GM21515 (cell line): ENCODE results near the gene CDH1.

ENCODE experiments used
- ATAC-seq: cut with Tn5 transposase; IDR thresholded peaks from one replicate; pipeline ENCODE4 v1.9.1; 2021; ENCODE audit not compliant: unreplicated experiment

CDH1 gene

DNA sequence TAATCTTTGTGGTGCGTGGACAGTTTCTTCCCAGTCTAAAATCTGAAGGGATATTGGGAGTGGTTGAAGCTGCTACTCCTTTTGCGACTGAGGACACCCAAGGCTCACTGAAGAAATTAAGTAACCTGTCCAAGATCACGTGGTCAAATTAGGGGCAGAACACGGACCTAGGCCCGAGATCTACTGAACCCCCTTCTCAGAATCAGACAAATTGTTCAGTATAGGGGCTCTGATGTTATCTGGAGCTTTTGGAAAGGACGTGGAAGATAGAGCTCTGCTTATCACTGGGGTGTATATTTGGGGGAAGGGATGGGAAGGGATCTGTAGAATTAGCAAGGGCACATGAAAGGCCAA lies 107.1 kb downstream of the CDH1 start:
- ATAC-seq: no peak

DNA sequence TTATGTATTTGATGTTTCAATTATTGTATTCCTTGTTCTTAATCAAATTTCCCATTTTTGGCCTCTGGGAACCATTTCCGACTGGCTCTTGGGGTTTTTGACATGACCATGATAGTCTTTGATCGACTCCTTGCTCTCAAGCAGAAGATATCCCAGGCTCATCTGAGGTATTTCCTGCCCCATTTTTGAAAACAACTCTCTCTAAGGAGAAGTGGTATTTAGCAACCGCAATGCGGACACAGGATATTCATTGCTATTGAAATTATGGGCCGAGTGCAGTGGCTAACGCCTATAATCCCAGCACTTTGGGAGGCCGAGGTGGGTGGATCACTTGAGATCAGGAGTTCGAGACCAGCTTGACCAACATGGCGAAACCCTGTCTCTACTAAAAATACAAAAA lies 111.7 kb downstream of the CDH1 start:
- no peak for ATAC-seq

DNA sequence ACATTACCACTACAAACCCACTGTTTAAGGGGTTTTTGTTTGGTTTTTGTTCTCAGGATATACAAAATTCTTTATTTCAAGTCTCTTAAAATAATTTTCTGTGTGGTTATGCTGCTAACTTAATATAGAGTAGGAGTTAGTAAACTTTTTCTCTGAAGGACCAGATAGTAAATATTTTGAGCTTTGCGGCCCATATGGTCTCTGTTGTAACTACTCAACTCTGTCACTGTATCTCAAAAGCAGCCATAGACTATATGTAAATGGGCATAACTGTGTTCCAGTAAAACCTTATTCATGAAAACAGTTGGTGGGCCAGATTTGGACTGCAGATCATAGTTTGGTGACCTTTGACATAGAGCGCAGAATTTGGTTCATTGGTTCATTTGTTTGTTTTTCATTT lies 113.4 kb downstream of the CDH1 start:
- no peak for ATAC-seq

DNA sequence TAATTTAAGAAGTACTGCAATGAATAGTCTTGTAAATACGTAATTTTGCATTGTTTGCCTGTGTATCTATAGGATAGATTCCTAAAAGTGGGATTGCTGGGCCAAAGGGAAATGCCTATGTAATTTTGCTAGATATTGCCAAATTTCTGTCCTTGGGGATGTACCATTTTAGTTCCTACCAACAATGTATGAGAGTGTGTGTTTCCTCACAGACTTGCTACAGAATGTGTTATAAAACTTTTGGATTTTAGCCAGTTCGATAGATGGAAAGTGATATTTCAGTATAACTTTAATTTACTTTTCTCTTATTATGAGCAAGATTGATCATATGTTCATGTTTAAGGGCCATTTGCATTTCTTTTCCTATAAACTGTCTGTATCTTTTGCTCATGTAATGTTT lies 114.5 kb downstream of the CDH1 start:
- no peak for ATAC-seq

DNA sequence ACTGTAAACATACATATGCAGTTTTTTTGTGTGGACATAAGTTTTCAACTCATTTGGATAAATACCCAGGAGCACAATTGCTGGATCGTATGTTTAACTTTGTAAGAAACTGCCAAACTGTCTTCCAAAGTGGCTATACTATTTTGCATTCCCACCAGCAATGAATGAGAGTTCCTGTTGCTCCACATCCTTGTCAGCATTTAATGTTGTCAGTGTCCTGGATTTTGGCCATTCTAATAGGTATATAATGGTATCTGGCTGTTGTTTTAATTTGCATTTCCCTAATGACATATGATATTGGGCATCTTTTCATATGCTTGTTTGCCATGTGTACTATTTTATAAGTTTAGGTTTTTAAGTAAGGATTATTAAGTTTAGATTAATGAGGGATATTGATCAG lies 120.4 kb downstream of the CDH1 start:
- ATAC-seq: no peak

DNA sequence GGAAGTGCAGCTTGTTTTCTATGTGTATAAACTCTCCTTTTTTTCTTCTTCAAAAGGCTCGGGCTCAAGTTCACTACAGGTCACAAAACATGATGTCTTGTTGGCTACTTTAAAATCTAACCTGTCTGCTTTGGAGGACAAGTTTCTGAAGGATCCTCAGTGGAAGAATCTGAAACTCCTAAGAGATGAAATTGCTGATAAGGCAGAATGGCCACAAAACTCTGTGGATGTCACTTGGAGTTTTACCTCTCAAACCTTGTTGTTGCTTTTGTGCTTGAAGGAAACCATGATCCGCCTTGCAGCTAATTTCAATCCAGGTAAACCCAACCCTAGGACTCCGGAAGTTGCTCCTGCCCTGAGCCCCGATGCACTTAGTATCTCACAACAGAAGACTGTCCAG lies 122.7 kb downstream of the CDH1 start:
- no peak for ATAC-seq

DNA sequence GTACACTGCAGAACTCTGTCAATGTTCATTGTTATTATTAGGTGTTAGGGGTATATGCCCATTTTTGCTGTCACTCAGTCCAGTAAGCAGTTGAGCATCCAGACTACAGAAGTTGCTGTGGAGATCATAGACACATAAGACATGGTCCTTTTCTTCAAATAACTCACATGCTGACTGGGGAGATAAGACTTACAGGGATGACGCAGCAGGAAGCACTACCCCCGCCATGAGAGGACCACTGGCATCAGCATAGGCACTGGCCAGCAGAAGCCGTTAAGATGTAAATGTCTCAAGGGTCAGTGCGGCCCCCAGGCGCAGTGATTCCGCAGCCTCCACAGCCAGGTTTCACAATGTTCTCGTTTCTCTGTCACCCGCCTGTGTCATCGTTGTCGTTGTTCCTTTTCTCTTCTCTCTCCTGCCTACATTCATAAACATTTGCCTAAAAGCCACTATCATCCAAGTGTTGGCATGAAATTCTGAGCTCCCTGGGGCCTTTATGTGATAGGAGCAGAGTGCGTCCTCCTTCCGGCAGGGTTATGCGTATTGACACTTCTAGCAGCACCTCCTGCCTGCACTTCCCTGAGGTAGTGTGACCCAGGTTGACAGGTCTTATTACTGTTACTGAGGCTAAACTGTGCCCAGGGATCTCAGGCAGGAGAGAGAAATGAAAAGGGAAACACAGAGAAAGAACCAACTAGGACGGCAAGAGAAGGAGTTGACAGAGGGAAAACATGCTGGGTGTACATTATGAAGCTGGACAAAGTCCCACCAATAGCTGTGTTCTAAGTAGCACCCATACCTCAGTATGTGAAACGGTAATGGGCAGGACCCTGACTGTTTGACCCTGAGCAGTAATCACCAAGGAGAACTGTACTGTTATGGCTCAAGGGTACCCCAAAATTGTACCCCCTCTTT lies 124.1 kb downstream of the CDH1 start:
- no peak for ATAC-seq

DNA sequence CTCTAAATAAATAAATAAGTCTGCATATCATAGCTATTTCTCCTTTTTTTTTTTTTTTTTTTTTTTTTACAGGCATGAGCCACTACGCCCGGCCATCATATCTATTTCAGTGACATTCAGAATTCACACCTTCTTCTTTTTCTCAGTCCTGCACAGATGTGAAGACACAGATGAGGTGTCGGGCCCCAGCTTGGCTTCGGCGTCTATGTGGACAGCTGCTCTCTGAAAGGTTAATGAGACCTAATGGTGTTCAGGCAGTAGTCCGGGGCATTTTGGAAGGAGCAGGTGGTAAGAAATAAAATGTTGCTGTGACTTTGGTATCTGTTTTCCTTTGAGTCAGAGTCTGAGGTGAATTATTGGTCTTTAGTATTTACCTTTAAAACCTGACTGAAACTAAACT lies 129.8 kb downstream of the CDH1 start:
- no peak for ATAC-seq

DNA sequence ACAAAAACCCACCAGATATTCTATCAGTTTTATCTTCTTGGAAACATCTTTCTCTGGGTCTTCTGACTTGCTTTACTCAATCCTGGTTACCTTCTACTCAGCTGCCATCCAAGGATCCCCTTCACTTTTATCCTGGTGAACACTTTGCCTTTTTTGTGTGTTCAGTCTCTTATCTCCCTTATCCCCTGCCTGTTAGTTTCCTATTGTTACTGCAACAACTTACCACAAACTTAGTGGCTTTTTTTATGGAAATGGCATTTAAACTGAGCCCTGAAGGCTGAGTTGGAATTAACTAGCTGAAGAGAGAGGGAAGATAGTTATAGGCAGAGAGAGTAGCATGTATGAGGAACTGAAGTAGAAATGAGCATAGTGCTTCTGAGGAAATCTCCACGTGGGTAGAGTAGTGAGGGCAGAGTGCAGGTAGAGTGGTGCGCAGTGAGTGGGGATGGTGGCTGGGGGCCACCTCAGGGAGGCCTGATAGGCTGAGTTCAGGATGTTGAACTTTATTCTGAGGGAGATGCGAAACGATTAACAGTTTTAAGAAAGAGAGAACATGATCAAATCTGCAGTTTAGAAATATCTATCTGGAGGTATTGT lies 132.5 kb downstream of the CDH1 start:
- no peak for ATAC-seq

DNA sequence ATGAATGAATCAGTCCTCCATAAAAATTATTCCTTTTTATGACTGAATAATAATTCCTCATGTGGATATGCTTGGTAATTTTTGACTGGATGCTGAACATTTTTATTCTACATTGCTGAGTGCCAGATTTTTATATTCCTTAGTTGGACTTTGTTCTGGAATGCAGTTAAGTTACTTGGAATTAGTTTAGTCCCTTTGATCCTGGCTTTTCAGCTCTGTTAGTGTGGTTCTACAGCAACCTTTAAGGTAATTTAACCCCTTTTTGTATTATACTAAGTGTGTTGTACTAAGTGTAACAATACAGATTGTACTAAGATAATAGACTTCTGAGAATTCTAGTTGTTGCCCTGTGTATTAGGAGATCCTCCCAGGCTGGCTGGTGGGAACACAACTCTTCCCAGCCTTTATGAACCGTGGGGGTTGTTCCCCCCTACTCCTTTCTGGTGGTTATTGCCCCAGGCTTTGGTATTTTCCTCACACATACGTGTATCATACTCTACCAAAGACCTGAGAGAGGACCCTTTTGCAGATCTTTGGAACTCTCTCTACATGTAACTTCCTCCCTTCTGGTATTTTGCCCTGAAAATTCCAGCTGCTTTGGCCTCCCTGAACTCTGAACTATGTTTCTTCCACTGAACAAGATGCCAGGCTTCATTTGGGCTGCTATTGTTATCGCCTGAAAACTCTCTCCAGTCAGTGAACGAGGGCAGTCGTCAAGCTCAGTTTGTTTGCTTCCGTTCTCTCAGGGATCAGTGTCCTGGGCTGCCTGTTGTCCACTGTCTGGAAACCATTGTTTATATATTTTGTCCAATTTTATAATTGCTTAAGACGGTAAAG lies 136.8 kb downstream of the CDH1 start:
- ATAC-seq: no peak

DNA sequence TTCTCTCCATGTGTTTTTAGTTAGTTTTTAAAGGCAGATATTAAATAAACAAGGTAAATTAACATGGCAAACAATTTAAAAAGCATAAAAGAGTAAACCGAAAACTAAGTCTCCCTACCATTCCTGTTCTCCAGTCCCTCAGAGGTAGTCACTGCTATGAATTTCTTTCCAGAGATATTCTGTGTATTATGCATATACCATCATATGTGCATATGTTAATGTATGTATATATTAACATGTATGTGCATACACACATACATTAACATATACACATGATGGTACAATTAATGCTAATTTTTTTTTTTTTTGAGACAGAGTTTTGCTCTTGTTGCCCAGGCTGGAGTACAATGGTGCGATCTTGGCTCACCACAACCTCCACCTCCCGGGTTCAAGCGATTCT lies 138.8 kb downstream of the CDH1 start:
- no peak for ATAC-seq

DNA sequence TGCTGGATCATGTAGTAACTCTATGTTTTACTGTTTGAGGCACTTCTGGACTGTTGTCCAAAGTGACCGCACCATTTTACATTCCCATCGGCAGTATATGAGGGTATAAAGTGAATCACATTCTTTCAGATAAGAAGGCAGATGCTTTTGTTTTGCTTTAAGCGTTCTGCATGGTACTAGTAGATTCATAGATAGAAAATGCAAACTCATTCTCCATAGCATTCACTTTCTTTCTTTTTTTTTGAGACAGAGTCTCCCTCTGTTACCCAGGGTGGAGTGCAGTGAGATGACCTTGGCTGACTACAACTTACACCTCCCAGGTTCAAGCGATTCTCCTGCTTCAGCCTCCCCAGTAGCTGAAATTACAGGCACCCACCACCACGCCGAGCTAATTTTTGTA lies 146.6 kb downstream of the CDH1 start:
- ATAC-seq: no peak

DNA sequence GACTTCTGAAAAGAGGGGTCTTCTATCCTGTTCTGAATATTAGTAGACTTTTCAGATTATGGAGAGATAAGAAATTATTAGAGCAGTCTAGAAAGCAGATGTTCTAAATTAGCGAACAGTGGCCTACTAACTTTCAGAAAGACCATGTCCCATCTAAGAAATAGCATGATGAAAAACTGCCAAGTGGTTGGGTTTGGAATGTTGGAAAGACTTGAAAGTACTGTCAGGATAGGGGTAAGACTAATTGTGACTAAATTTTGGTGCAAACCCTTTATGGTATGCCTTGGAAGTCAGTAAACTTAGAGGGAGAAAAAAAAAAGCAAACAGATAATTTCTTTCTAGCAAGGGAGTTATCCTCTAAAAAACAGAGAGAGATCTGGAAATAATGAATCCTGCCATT lies 147.3 kb downstream of the CDH1 start:
- ATAC-seq: no peak
